NOMO-1 treated with DMSO at 0.1 percent for 48 hours (cell line): Measurements from ENCODE around the gene CDCP1.
A peak's percentile ranks its signal among the peaks of the same experiment; 100 is the strongest.
"Not testable (repeated sequence)": the region's sequence is repeated elsewhere in the genome, so short reads cannot be mapped to it uniquely, and the experiment has no call there.

Experiments used
- DNase-seq: peaks from one replicate; lab custom pipeline; 2025; ENCODE audit not compliant: unreplicated experiment; lab: John Stamatoyannopoulos, UW

CDCP1 gene

DNA sequence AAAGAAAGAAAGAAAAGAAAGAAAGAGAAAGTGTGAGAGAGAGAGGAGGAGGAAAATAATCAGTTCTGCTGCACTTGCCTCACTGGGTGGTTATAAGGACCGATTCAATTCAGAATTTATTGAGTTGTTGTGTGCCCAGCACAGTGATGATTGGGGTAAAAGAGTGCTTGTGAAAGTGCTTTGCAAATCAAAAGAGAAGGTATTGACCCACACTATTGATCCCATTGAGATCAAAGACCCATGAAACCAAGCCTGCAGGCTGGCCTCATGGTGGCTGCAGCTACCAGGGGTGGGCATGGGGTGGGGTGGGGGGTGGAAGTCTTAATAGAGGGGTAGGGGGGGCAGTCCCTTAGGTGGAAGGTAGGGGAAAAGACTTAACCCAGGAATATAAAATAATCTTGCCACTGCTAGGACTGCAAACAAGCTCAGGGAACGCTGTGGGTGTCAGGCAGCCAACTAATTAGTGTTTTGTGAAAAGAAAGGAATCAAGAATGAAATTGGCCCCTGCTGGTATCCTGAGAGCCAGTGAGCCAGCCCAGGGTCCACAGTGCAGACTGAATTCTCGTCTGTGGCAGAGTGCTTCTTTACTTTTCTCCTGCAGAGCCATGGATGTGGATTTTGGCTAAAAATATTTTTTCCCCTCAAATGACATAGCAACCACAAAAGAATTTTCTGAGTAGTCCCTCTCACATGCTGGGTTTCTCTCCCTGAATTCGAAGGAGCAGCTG, 85.8 kb downstream of the CDCP1 start:
- no peak for DNase-seq

DNA sequence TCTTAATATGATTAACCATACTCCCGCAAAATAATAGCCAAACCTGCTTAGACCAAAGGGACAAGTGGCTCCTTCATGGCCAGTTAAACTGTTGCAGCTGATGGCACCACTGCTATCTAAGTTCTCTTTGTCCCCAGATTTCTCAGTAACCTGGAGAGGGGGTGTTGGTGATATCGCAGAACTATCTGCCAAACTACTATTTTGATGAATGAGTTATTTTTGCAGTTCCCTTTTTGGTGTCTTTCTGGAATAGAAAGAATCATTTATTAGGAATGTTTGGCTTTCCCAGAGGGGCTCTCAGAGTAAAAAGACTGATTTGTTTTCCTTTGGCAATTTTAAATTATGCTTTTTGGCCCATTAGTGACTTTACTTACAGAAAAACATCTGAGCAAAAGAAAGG, 87.0 kb downstream of the CDCP1 start:
- no peak for DNase-seq

DNA sequence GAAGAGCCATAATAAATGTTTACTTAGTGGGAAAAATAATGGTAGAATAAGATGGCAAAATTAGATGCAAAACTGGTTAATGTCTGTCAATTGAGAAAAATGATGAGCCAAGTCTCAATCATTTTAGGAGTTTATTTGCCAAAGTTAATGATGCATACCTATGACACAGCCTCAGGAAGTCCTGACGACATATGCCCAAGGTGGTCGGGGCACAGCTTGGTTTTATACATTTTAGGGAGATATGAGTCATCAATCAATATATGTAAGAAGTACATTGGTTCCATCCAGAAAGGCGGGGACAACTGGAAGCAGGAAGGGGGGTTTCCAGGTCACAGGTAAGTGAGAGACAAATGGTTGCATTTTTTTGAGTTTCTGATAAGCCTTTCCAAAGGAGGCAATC, 88.6 kb downstream of the CDCP1 start:
- DNase-seq: no peak

DNA sequence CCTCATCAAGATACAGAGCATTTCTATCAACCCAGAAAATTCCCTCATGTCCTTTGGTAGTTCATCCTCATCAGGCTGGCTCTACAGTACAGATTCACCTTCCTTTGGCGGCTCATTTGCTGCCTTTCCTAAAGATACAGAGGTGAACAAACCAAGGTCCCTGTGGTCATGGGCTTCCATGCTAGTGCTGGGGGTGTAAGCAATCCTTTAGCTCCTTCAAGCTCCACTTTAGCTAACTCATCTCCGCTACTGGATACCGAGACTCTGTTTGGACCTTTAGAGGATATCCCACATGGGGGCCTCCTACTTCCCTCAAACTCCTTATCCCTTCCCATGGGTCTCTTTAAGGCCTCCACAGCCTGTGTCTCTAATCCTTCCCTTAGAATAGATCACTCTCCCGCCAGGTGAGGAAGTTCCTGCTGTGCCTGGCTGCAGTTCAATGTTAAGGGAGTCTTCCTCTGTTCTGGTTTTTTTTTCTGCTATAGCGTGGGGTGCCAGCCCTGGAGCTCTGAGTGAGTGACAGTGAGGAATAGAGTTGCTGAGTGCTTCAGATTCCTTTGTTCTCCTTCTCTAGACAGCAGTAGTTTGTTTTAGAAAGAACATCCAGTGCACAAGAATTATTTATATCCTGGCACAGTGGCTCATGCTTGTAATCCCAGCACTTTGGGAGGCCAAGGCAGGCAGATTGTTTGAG, 89.4 kb downstream of the CDCP1 start:
- DNase-seq: no peak

DNA sequence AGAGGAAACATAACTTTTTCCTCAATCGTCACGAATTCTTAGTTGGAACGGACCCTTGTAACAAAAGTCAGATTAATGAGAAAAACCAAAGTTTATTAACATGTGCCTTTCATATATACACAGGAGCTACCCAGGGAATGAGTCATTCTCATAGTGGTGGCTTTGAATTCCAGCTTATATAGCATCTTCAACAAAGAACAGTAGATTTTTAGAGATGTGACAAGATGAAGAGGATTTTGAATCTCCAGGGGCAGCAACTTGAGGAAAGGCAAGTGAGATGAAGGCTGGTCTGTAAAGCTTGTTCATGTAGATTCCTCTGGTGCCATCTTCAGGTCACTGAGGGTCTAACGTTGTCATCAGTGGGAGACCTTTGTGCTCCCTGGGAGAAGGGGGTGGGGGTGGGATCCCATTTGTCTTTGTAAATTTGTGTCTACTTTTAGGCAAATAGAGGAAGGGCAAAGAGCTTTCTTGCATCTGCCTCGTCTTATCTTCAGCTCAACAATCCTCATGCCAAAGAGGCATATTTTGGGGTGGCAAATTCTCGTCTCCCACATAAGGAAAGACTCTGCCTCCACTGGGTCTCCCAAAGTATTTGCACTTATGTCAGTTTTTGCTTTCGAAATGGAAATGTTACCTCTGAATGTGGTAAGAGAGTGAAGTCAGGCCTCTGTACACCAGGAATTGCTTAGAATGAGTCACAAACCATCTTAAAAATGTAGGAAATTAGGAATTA, 90.6 kb downstream of the CDCP1 start:
- DNase-seq: peak; percentile 29

DNA sequence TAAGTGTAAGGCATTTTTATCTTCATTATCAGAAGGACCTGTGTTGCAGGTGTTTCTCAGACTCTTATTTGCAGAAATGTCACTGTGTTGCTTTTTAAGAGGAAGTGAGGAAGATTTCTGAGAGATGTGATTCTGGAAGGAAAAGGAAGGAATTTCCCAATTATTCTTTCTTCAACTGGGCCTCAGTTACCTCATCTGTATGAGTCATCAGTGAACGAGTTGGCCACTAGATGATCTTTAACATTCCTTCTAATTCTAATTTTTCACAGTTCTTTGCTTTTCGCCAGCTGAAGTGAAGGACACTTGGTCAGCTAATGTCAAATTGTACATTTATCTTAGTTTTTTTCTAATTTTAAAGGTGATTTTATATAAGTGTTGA, 91.2 kb downstream of the CDCP1 start:
- DNase-seq: peak; percentile 59

DNA sequence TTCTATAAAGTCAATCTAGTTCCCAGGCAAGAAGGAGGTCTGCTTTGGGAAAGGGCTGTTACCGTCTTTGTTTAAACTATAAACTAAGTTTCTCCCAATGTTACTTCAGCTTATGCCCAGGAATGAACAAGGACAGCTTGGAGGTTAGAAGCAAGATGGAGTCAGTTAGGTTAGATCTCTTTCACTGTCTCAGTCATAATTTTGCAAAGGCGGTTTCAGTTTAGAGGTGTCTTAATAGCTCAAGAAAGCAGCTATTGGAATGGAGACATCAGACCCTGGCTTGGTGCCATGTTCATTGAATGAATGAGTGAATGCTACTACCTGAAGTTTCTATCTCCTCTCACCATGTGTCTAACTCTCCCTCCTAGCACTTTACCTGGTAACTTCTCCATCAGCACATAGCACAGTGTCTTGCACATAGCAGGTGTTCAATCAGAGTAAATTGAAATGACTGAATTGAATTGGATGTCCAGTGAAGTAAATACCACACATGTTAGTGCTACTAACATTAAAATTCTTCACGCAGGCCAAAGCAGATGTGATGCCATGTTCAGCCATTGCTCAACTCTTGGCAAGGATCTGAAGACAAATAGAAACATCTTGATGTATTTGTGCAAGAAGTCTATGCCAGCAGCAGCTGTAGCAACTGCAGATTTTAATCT, 91.9 kb downstream of the CDCP1 start:
- peak; percentile 45 for DNase-seq

DNA sequence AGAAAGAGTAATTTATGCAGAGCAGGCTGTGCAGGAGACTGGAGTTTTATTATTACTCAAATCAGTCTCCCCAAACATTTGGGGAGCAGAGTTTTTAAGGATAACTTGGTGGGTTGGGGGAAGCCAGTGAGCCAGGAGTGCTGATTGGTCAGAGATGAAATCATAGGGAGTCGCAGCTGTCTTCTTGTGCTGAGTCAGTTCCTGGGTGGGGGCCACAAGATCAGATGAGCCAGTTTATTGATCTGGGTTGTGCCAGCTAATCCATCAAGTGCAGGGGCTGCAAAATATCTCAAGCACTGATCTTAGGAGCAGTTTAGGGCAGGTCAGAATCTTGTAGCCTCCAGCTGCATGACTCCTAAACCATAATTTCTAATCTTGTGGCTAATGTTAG, 92.4 kb downstream of the CDCP1 start:
- DNase-seq: not testable (repeated sequence)

DNA sequence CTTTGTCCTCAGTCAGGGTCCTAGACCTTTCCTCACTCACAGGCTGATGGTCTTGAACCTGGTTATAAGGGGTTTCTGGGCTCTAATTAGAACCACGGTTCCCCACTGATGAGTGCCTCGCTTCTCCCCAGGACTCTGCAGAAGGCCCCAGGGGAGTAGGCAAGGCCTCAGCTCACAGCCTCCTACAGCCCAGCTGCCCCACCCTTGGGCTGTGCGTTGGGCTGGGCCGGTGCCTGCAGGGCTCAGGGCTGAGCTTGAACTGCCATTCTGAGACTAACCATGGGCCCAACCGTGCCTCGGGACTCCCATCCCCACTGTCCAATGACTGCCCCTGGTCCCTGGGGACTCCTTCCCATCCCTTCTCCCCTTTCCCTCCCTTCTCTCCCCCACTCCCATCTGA, 94.5 kb downstream of the CDCP1 start:
- DNase-seq: no peak

DNA sequence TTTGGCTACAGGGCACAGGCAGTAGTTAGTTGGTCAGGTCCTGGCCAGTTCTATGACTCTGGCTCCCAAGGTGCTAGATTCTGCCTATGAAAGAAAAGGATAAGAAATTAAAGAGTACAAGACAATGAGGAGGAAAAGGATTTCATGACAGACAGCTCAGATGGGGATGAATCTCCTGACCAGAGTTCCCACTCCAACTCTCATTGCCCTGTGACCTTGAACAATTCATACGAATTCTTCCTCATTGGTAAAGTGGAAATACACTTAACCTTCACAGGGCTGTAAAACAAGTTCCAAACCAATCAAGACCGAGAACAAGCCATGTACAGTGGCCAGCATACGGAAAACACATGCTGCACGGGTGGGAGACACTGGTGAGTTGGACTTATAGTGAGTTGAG, 96.4 kb downstream of the CDCP1 start:
- no peak for DNase-seq

DNA sequence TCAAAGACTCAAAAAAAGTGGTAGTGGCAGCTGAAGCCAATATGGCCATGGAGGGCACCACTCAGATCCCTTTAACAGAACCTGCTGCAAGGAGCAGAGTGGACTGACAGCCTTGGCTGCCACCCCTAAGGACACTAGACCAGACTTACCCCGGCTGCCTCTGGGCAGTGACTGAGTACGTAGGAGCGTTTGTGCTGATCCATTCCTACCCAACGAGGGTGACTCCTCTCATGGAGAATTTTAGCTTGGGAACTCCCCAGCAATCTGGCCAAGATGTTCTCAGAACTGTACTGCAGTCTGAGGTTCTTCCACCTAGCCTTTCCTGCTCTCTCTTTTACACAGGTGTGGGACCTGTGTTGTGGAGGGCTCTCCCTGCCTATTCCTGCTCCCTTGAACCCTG, 97.9 kb downstream of the CDCP1 start:
- no peak for DNase-seq

DNA sequence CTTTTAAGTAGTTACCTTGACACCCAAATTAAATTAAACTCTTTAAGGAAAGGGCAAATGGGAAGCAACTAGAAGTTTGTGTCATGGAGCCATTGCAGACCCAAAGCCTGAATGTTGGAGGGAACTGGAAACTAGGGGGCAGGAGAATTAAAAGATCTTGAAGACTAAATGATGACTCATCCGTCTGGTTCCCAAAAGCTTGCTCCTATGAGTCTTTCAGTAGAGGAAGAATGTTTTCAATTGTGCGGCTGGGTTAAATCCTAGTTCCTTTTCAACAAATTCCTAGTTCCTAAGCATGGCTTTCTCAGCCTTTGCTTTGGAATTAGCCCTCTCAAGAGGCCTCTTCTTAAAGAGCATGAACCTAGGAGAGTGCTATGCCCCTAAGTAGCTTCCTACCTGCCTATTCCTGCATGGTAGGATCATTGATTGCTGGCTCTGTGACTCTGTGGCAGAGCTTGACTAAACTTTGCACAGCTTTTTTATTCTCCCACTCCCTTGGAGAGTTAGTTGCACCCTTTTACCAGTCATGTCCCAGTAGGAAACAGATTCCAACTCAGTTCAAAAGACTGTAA, 102.4 kb downstream of the CDCP1 start:
- peak; percentile 10 for DNase-seq

DNA sequence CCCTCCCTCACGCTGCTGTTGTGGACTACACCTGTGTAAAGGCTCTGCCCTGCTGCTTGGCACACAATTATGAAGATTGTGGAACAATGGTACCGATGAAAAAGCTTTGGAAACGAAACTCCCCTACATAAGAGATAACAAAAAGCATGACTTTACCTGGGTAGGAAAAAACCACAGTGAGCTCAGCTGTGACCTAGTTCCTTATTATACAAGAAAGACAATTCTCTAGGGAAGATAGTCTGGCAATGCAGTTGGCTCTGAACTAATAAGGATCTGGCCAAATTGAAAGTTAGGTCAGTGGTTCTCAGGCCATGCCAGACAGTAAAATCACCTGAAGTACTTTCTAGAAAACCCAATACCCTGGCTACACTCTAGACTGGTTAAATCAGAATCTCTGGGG, 104.0 kb downstream of the CDCP1 start:
- no peak for DNase-seq

DNA sequence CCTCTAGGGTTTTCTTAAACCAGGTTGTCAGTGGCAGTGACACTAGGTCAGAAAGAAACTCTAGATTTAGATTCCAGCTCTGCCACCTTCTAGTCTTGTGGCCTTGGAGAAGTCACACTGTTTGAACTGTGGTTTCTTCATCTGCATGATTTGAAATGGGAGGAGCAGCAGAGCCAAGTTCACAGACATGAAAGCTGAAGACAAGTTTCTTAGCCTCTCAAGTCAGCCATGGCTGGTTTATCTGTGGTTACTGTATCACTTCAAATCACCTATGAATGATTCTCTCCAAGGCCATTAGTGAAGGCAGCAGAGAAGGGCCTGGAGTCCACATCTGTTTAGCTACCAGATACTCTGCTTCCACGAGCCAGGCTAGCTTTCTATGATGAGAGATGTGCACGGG, 104.5 kb downstream of the CDCP1 start:
- DNase-seq: no peak

DNA sequence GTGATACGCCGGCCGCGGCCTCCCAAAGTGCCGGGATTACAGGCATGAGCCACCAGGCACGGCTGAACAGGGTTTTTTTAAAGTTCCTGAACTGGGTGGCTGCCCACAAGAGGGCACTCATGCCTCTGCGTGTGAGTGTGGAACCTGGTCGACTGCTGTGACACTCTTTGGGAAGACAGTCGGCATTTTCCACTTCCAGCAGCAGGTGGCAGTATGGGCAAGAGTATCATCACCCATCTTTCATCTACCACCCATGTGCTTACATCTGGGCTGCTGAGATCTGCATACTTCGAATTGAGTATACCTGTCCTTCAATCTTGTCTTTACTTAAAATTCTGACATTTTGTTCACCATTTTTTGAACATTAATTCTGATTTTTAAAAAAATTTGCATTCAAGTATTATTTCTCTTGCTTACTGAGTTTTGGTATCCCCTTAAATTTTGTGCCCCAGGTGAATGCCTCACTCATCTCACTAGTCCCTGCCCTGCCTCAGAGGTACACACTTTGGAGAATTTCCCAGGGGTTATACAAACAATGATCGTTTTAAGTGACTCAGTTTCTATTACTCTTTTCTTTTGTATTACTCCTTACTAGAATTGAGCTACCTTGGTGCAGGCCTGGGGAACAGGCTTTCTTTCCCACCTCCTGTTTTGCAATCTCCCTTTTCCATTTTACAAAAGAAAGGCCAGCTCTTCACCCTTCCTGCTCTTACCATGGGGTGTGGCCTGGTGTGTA, 108.3 kb downstream of the CDCP1 start:
- DNase-seq: peak; percentile 93

DNA sequence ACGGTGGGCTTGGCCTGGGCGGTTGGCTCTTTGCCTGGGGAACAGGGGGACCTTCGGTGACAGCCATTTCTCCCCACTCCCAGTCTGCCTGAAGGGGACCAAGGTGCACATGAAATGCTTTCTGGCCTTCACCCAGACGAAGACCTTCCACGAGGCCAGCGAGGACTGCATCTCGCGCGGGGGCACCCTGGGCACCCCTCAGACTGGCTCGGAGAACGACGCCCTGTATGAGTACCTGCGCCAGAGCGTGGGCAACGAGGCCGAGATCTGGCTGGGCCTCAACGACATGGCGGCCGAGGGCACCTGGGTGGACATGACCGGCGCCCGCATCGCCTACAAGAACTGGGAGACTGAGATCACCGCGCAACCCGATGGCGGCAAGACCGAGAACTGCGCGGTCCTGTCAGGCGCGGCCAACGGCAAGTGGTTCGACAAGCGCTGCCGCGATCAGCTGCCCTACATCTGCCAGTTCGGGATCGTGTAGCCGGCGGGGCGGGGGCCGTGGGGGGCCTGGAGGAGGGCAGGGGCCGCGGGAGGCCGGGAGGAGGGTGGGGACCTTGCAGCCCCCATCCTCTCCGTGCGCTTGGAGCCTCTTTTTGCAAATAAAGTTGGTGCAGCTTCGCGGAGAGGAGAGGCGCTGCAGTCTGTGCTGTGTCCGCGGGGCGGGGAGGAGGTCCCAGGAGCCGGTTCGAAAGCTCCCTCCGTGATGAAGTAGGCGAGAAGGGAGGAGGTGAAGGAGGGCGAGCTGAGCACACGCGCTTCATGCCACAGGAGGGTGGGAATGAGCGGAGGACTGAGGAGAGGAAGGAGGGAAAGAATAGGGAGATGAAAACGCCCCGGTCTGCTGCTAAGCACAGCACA, 110.5 kb downstream of the CDCP1 start:
- peak; percentile 8 for DNase-seq

DNA sequence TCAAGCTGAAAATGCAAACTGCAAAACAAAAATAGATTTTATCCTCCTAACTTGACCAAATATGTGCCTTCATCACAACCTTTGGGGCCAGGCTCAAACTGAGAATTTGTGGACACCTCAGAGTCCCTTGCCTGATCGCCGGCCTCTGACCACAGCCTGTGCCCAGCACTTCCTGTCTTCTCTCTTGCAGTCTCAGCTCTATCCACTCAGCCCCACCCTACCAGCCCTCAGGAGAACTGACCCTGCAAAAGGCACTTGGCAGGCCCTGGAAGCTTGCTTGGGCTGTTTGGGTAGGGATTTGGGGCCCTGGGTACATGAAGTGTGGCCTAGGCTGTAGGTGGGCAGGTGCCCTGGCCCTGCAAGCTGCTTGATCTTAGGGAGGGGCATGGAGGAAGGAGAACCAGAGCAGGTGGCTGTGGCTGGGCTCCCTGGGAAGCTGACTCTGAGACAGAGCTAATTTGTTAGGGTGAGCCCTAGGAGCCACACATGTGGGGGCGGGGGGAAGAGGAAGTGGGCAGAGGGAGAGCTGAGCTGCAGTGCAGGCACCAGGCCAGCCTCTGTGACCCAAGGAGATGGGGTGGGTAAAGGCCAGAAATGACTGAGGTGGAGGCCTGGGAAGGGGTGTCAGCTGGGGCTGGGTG, 111.4 kb downstream of the CDCP1 start:
- DNase-seq: peak; percentile 79

DNA sequence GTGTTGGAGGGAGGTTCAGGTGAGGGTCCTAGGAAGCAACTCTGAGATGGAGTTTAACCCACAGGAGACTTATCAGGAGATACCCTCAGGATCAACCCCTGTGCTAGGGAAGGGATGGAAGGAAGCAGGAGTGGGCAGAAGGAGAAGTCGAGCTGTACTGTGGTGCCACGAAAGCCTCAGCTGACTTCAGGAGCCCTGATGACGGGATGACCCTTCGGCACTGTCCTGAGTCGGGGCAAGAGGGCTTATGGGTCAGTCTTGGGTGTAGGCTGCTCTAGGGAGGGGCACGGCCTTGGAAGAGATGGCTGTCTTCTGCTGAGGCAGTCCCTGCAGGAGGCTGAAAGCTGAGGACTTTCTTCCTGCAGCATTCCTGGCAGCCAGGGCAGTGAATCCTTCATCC, 112.4 kb downstream of the CDCP1 start:
- DNase-seq: no peak
